NCI-H345 treated with DMSO at 0.1 percent for 48 hours (cell line): ENCODE data around the gene NUAK2.
"Not testable (repeated sequence)": the region's sequence is repeated elsewhere in the genome, so short reads cannot be mapped to it uniquely, and the experiment has no call there.

Experiments used
- DNase-seq: peaks from one replicate; lab custom pipeline; 2025; ENCODE audit not compliant: unreplicated experiment; lab: John Stamatoyannopoulos, UW

Gene NUAK2

DNA sequence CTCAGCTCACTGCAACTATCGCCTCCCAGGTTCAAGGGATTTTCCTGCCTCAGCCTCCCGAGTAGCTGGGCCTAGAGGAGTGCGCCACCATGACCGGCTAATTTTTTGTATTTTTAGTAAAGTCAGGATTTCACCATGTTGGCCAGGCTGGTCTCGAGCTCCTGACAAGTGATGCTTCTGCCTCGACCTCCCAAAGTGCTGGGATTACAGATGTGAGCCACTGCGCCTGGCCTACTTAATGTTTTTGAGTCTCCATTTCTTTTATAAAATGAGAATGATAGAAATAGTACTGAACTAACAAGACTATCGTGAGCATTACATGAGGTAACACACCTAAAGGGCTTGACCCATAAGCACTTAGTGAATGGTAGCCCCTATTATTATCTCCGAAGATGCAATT, 21.4 kb downstream of the NUAK2 start:
- no peak for DNase-seq

DNA sequence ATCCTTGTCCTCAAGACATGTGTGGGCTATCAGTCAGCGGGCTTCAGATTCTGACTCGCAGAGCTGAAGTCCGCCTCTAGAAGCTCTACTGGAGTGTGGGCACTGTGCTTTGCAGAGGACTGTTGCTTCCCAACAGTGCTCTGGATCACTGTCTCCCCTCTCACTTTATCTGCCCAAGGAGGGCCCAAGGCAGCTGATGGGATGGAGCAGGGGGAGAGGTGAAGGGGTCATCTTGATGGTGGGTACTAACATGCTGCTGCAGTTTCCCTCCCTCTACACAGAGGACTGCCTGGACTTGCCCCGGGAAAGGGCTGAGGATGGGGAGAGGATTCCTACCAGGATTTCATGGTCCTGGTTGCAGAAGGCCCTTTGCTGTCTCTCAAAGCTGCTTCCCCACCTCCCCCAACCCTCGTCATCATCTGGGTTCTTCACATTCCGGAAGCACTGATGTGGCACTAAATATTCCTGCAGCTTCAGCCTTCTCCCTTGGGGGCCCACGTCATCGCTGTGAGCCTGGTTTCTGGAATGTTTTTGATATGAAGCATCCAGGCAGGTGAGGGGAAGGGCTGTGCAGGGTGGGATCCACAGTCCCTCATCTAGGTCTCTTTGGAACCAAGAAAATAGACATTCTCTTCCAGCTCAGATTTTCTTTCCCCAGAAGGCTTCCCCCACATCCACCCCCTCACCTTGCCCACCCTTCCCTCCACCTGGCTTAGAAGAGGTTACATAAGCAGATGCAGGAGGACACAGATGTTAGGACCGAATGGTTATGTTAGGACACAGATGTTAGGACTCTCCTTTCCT, 23.2 kb downstream of the NUAK2 start:
- DNase-seq, result no peak

- DNase-seq, result not testable (repeated sequence)
Observed at GRCh38 chr1:205297546-205298177, 23.9 kb downstream of the NUAK2 start.

GRCh38 chr1:205296154-205296553, 25.4 kb downstream of the NUAK2 start:
- no peak for DNase-seq

GRCh38 chr1:205294934-205295333, 26.6 kb downstream of the NUAK2 start:
- no peak for DNase-seq

DNA sequence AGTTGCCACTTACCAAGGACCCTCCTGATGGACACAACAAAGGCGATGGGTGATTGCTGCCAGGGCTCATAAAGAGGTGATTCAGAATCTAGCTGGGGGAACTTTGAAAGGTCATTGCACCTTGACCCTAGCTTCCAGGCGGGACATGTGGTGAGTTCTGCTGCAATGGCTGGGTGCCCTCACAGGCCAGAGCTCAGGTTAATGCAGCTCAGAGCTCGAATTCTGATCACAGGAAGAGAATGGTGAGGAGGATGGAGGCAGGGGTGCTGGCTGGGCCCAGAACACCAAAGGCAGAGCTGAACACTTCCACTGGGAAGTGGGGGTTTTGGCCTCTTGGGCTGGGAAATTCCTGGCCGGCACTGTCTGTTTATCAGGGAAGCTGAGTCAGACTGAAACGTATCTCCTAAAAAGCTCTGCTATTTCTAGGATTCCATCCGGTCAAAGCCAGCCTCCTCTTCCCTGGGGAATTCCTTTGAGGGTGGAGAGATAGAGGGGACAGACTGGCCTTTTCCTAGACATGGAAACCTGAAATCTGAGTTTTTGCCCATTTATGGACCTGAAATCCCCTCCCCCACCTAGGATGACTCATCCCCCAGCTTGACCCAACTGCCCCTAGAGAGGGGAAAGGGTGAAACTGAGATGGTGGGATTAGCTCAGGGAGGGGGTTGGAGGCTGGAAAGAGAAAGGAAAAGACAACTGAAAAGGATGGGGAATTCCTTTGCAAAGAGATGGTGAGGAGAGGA, 27.2 kb downstream of the NUAK2 start:
- DNase-seq, result no peak

GRCh38 chr1:205293350-205294074, 28.0 kb downstream of the NUAK2 start:
- DNase-seq, result no peak

DNA sequence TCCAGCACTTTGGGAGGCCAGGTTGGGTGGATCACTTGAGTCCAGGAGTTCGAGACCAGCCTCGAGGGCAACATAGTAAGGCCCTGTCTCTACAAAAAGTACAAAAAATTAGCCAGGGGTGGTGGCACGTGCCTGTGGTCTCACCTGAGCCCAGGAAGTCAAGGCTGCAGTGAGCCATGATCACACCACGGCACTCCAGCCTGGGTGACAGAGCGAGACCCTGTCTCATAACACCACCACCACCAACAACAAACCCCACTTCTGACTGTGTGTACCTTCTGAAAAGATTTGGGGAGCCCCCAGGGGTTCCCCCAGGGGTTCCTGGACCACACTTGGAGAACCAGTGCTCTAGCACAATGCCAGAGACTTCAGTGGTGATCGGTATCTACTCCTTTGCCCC, 29.9 kb downstream of the NUAK2 start:
- DNase-seq, result no peak

DNA sequence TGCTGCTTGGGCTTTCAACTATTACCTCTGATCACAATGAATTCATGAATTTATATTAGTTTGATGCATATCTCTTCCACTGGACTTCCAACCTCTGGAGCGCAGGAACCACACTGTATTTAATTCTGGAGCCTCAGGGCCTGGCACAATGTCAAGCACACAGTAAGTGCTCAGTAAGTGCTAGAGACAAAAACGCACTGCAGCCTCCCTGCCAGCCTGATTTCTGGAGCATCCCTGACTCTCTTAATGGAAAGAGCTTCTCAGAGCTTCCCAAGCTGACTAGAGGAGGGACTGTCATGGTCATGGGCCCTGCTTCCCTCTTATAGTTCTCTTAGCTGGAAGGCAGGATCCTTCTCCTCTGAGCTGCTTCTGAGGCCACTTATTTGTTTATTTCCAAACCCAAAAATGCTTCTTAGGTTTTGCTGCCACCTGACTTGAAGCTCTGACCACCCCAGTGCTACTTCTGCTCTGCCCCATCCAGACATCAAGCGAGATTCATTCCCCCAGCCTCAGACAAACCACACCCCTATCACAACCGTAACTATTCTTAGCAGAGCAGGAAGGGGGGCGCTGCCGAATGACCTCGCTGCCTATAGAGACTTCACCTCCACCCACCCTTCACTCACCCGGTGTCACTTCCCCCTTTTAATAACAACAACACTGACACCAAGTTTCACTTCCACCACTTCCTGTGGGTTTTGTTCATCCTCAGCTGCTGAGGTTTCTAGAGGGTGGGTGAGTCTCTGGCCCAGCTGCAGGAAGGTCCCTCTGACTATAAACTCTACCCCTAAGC, 33.6 kb downstream of the NUAK2 start:
- no peak for DNase-seq

- no peak for DNase-seq
Observed at GRCh38 chr1:205287076-205287475, 34.5 kb downstream of the NUAK2 start.

DNA sequence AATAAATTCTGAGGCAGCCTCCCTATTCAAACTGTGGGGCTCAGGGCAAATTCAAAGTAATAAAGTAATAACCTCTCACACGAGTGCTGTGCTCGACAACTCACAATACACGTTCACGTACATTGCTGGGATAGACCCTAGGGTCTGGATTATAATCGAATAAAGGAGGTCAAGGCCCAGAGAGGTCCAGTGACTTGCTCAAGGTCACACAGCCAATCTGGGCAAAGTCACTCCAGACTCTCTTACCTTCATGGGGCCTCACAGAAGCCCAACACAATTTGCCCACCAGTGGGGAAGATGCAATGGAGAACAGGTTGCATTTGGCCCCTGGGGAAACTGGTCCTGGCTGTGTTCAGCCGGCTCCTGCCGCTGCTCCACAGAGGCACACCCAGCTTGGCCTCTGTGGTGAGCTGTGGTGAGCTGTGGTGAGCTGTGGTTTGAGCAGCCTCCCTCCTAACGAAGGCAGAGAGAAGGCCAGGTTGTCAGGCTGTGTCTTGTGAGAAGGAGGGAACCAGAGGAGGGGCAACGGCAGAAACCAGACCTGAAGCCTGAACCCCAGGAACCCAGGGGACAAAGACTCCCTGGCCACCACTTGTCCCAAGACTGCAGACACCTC, 35.1 kb downstream of the NUAK2 start:
- no peak for DNase-seq

DNA sequence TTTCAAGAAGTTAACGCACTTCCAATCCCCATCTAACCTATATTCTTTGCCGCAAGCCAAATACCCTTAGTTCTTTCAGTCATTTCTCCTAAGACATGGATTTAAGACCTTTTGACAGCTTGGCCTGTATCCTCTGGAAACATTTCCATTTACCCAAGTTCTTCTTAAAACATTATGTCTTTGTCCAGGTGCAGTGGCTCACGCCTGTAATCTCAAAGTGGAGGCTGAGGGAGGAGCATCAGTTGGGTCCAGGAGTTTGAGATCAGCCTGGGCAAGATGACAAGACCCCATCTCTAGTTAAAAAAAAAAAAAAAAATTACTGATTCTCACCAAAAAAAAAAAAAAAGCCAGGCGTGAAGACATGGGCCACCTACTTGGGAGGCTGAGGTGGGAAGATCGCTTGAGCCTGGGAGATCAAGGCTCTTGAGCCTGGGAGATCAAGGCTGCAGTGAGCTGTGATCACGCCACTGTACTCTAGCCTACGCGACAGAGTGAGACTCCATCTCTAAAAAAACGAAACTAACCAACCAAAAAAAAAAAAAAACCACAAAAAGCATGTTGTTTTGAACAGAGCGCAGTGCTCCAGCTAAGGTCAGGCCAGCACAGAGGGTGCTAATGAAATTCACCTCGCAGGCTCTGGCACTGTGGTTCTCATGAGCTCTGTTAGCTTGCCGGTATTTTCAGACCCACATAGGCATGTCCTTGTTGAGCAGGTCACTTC, 36.0 kb downstream of the NUAK2 start:
- no peak for DNase-seq

DNA sequence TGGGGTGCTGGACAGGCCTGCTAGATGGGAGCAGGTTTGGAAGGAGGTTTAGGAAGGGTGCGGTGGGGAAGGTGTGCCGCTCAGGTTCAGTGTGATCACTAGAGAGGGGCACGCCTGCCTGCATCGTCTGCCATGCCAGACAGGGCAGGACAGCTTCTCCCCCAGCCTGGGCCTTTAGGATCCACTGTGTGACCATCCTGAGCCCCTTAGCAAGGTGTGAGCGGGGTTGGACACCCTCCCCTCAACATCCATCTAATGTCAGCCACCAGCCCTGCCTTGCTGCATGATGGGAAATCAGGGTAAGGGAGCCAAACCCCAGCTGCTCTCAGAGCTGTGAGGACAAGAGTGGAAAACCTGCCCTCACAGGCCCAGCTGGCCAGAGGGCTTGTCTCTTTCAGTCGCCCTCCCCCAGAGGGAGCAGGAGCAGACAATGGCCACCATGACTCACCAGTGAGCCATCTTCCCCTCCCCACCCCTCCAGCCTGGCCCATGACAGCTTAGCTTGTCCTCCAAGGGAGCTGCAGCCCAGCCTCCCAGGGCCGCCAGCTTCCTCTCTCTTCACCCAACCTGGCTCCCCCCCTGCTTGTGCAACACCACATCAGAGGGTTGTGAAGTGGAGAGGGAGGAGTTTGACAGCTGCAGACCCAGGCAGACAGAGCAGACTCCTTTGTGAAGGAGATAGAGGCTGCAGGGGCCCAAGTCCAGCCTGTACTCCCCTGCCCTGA, 37.0 kb downstream of the NUAK2 start:
- DNase-seq, result peak; percentile 81

GRCh38 chr1:205283270-205284147, 38.0 kb downstream of the NUAK2 start:
- DNase-seq, result no peak

DNA sequence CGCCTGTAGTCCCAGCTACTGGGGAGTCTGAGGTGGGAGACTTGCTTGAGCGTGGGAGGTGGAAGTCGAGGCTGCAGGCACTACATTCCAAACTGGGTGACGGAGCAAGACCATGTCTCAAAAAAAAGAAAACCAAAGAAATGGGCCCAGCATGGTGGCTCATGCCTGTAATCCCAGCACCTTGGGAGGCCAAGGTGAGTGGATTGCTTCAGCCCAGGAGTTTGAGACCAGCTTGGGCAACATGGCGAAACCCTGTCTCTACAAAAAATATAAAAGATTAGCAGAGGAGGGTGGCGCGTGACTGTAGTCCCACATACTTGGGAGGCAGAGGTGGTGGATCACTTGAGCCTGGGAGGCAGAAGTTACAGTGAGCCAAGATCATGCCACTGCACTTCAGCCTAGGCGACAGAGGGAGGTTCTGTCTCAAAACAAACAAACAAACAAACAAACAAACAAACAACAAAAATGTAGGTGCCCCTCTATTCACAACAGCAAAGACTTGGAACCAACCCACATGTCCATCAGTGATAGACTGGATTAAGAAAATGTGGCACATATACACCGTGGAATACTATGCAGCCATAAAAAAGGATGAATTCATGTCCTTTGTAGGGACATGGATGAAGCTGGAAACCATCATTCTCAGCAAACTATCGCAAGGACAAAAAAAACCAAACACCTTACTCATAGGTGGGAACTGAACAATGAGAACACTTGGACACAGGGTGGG, 40.7 kb downstream of the NUAK2 start:
- not testable (repeated sequence) for DNase-seq

- no peak for DNase-seq
Observed at GRCh38 chr1:205279986-205280385, 41.6 kb downstream of the NUAK2 start.

- no peak for DNase-seq
Observed at GRCh38 chr1:205276689-205277065, 44.9 kb downstream of the NUAK2 start.
